Stimulated activated CD4-positive, alpha-beta T cell treated with anti-CD3 and anti-CD28 coated beads, Interleukin-4, amount 100 ng/mL, for 1 hour (primary cell): Measurements from ENCODE around the gene CTNNBL1.
"Not testable (repeated sequence)": the region's sequence is repeated elsewhere in the genome, so short reads cannot be mapped to it uniquely, and the experiment has no call there.

ENCODE experiments used
- DNase-seq: peaks from one replicate; pipeline ENCODE4 v3.0.0-alpha.2; 2020

The CTNNBL1 gene

GRCh38 chr20:37679751-37680150 is 14.1 kb upstream of the CTNNBL1 start:
- not testable (repeated sequence) for DNase-seq

GRCh38 chr20:37680420-37680819 is 13.4 kb upstream of the CTNNBL1 start:
- DNase-seq: no peak

- DNase-seq: no peak
Observed at GRCh38 chr20:37681384-37682112, 12.3 kb upstream of the CTNNBL1 start.

GRCh38 chr20:37683146-37683545 is 10.7 kb upstream of the CTNNBL1 start:
- DNase-seq: not testable (repeated sequence)

- no peak for DNase-seq
Observed at GRCh38 chr20:37686762-37687477, 6.9 kb upstream of the CTNNBL1 start.

- DNase-seq: no peak
Observed at GRCh38 chr20:37687478-37687805, 6.4 kb upstream of the CTNNBL1 start.

GRCh38 chr20:37688093-37688492 is 5.7 kb upstream of the CTNNBL1 start:
- DNase-seq: no peak

- DNase-seq: no peak
Observed at GRCh38 chr20:37690626-37691369, 3.0 kb upstream of the CTNNBL1 start.

- no peak for DNase-seq
Observed at GRCh38 chr20:37692459-37693166, 1.2 kb upstream of the CTNNBL1 start.

GRCh38 chr20:37693242-37693634 is 592 bp upstream of the CTNNBL1 start:
- DNase-seq: no peak

GRCh38 chr20:37695684-37696342 is 2.0 kb downstream of the CTNNBL1 start:
- no peak for DNase-seq

GRCh38 chr20:37697314-37697713 is 3.5 kb downstream of the CTNNBL1 start:
- no peak for DNase-seq

GRCh38 chr20:37699202-37699601 is 5.4 kb downstream of the CTNNBL1 start:
- no peak for DNase-seq

- no peak for DNase-seq
Observed at GRCh38 chr20:37700301-37700700, 6.5 kb downstream of the CTNNBL1 start.

- DNase-seq: not testable (repeated sequence)
Observed at GRCh38 chr20:37701676-37702075, 7.8 kb downstream of the CTNNBL1 start.

- no peak for DNase-seq
Observed at GRCh38 chr20:37702403-37703034, 8.7 kb downstream of the CTNNBL1 start.

- DNase-seq: no peak
Observed at GRCh38 chr20:37703035-37703845, 9.4 kb downstream of the CTNNBL1 start.

GRCh38 chr20:37704955-37705354 is 11.1 kb downstream of the CTNNBL1 start:
- DNase-seq: no peak

GRCh38 chr20:37706298-37706697 is 12.5 kb downstream of the CTNNBL1 start:
- DNase-seq: no peak

GRCh38 chr20:37711001-37711400 is 17.2 kb downstream of the CTNNBL1 start:
- DNase-seq: no peak
